SK-N-SH treated with all-trans-retinoic acid at 6 μM for 48 hours (cell line): Measurements from ENCODE around the gene B3GLCT.

Experiments used
- ATAC-seq: fragments of 200-7000 bp; cut with Tn5 transposase; 3 replicates; pipeline ENCODE4 v1.9.1; 2020; ENCODE audit warnings: mild to moderate bottlenecking, moderate library complexity
- ARNTL ChIP-seq: fragments of 450-650 bp; formaldehyde crosslinking; IDR thresholded peaks from 2 replicates; pipeline ENCODE4 v1.5.0; 2020; ENCODE audit warnings: low read depth, mild to moderate bottlenecking, moderate library complexity, borderline replicate concordance
- BACH2 ChIP-seq: fragments of 250-450 bp; sonication (Bioruptor Pico); IDR thresholded peaks from 2 replicates; pipeline ENCODE4 v1.9.0; 2021; ENCODE audit warnings: mild to moderate bottlenecking, borderline replicate concordance
- CSDC2 ChIP-seq: fragments of 250-450 bp; sonication (Bioruptor Pico); IDR thresholded peaks from 2 replicates; pipeline ENCODE4 v1.5.0; 2020; ENCODE audit warnings: mild to moderate bottlenecking, moderate library complexity
- GLIS3 ChIP-seq: fragments of 250-450 bp; sonication (Bioruptor Pico); IDR thresholded peaks from 2 replicates; pipeline ENCODE4 v1.5.0; 2020; ENCODE audit warnings: mild to moderate bottlenecking, moderate library complexity
- ISL1 ChIP-seq: fragments of 250-450 bp; sonication (Bioruptor Pico); IDR thresholded peaks from 2 replicates; pipeline ENCODE4 v2.1.2; 2022; ENCODE audit warnings: mild to moderate bottlenecking, moderate library complexity
- OSR1 ChIP-seq: fragments of 250-450 bp; sonication (Bioruptor Pico); IDR thresholded peaks from 2 replicates; pipeline ENCODE4 v1.8.0; 2022; ENCODE audit warnings: moderate library complexity, mild to moderate bottlenecking, inconsistent platforms
- PPARA ChIP-seq: fragments of 250-450 bp; sonication (Bioruptor Pico); IDR thresholded peaks from 2 replicates; pipeline ENCODE4 v1.5.0; 2020; ENCODE audit warnings: mild to moderate bottlenecking, borderline replicate concordance
- SNAI2 ChIP-seq: fragments of 250-450 bp; sonication (Bioruptor Pico); IDR thresholded peaks from 2 replicates; pipeline ENCODE4 v1.5.0; 2020; ENCODE audit warnings: mild to moderate bottlenecking, moderate library complexity
- TOX ChIP-seq: fragments of 250-450 bp; sonication (Bioruptor Pico); IDR thresholded peaks from 2 replicates; pipeline ENCODE4 v1.8.0; 2021; ENCODE audit warnings: mild to moderate bottlenecking, moderate library complexity, borderline replicate concordance
- ZC3H10 ChIP-seq: fragments of 250-450 bp; sonication (Bioruptor Pico); IDR thresholded peaks from 2 replicates; pipeline ENCODE4 v1.5.1; 2021; ENCODE audit warnings: mild to moderate bottlenecking, moderate library complexity
- ZFP3 ChIP-seq: fragments of 250-450 bp; sonication (Bioruptor Pico); IDR thresholded peaks from 2 replicates; pipeline ENCODE4 v1.5.0; 2020; ENCODE audit warnings: mild to moderate bottlenecking, moderate library complexity
- ZFP30 ChIP-seq: fragments of 450-650 bp; formaldehyde crosslinking; IDR thresholded peaks from 2 replicates; pipeline ENCODE4 v1.5.0; 2022; ENCODE audit warnings: mild to moderate bottlenecking, moderate library complexity
- ZNF565 ChIP-seq: fragments of 450-650 bp; formaldehyde crosslinking; conservative IDR thresholded peaks from 2 replicates; pipeline ENCODE4 v1.5.0; 2020; ENCODE audit warnings: low read depth, mild to moderate bottlenecking, moderate library complexity
- ZNF70 ChIP-seq: fragments of 450-650 bp; formaldehyde crosslinking; IDR thresholded peaks from 2 replicates; pipeline ENCODE4 v1.5.0; 2020; ENCODE audit warnings: mild to moderate bottlenecking, moderate library complexity
- ZNF8 ChIP-seq: fragments of 450-650 bp; formaldehyde crosslinking; IDR thresholded peaks from 2 replicates; pipeline ENCODE4 v1.5.0; 2020; ENCODE audit warnings: mild to moderate bottlenecking, moderate library complexity
- TF ChIP-seq, protein P1 (sequence below): fragments of 250-450 bp; sonication (Bioruptor Pico); IDR thresholded peaks from 2 replicates; pipeline ENCODE4 v1.5.1; 2020; ENCODE audit warnings: low read depth, mild to moderate bottlenecking, moderate library complexity
- TF ChIP-seq, protein P2 (sequence below): fragments of 250-450 bp; sonication (Bioruptor Pico); IDR thresholded peaks from 2 replicates; pipeline ENCODE4 v1.8.0; 2021; ENCODE audit warnings: low read depth, mild to moderate bottlenecking, moderate library complexity, borderline replicate concordance
- TF ChIP-seq, protein P3 (sequence below): fragments of 250-450 bp; sonication (Bioruptor Pico); IDR thresholded peaks from 2 replicates; pipeline ENCODE4 v1.8.0; 2020; ENCODE audit warnings: mild to moderate bottlenecking, moderate library complexity, borderline replicate concordance
- TF ChIP-seq, protein P4 (sequence below): fragments of 250-450 bp; sonication (Bioruptor Pico); IDR thresholded peaks from 2 replicates; pipeline ENCODE4 v1.5.0; 2020; ENCODE audit warnings: mild to moderate bottlenecking, moderate library complexity

Gene B3GLCT

GRCh38 chr13:31328549-31329235 is 128.9 kb downstream of the B3GLCT start (continued):
- TF ChIP-seq, protein P1, sequence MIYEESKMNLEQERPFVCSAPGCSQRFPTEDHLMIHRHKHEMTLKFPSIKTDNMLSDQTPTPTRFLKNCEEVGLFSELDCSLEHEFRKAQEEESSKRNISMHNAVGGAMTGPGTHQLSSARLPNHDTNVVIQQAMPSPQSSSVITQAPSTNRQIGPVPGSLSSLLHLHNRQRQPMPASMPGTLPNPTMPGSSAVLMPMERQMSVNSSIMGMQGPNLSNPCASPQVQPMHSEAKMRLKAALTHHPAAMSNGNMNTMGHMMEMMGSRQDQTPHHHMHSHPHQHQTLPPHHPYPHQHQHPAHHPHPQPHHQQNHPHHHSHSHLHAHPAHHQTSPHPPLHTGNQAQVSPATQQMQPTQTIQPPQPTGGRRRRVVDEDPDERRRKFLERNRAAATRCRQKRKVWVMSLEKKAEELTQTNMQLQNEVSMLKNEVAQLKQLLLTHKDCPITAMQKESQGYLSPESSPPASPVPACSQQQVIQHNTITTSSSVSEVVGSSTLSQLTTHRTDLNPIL (CRISPR knock-in tag) = no peak
- TF ChIP-seq ISL1 (CRISPR knock-in tag) = no peak
- no peak for TF ChIP-seq OSR1 (CRISPR knock-in tag)
- TF ChIP-seq, protein P2, sequence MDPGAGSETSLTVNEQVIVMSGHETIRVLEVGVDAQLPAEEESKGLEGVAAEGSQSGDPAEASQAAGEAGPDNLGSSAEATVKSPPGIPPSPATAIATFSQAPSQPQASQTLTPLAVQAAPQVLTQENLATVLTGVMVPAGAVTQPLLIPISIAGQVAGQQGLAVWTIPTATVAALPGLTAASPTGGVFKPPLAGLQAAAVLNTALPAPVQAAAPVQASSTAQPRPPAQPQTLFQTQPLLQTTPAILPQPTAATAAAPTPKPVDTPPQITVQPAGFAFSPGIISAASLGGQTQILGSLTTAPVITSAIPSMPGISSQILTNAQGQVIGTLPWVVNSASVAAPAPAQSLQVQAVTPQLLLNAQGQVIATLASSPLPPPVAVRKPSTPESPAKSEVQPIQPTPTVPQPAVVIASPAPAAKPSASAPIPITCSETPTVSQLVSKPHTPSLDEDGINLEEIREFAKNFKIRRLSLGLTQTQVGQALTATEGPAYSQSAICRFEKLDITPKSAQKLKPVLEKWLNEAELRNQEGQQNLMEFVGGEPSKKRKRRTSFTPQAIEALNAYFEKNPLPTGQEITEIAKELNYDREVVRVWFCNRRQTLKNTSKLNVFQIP (CRISPR knock-in tag) = no peak
- TF ChIP-seq PPARA (CRISPR knock-in tag) = no peak

GRCh38 chr13:31330236-31330635 is 130.5 kb downstream of the B3GLCT start:
- TF ChIP-seq ZFP3 (CRISPR knock-in tag) (no peak), OSR1 (CRISPR knock-in tag) (no peak), ZNF70 (no peak)
- TF ChIP-seq, protein P3, sequence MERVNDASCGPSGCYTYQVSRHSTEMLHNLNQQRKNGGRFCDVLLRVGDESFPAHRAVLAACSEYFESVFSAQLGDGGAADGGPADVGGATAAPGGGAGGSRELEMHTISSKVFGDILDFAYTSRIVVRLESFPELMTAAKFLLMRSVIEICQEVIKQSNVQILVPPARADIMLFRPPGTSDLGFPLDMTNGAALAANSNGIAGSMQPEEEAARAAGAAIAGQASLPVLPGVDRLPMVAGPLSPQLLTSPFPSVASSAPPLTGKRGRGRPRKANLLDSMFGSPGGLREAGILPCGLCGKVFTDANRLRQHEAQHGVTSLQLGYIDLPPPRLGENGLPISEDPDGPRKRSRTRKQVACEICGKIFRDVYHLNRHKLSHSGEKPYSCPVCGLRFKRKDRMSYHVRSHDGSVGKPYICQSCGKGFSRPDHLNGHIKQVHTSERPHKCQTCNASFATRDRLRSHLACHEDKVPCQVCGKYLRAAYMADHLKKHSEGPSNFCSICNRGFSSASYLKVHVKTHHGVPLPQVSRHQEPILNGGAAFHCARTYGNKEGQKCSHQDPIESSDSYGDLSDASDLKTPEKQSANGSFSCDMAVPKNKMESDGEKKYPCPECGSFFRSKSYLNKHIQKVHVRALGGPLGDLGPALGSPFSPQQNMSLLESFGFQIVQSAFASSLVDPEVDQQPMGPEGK = no peak
- TF ChIP-seq, protein P4, sequence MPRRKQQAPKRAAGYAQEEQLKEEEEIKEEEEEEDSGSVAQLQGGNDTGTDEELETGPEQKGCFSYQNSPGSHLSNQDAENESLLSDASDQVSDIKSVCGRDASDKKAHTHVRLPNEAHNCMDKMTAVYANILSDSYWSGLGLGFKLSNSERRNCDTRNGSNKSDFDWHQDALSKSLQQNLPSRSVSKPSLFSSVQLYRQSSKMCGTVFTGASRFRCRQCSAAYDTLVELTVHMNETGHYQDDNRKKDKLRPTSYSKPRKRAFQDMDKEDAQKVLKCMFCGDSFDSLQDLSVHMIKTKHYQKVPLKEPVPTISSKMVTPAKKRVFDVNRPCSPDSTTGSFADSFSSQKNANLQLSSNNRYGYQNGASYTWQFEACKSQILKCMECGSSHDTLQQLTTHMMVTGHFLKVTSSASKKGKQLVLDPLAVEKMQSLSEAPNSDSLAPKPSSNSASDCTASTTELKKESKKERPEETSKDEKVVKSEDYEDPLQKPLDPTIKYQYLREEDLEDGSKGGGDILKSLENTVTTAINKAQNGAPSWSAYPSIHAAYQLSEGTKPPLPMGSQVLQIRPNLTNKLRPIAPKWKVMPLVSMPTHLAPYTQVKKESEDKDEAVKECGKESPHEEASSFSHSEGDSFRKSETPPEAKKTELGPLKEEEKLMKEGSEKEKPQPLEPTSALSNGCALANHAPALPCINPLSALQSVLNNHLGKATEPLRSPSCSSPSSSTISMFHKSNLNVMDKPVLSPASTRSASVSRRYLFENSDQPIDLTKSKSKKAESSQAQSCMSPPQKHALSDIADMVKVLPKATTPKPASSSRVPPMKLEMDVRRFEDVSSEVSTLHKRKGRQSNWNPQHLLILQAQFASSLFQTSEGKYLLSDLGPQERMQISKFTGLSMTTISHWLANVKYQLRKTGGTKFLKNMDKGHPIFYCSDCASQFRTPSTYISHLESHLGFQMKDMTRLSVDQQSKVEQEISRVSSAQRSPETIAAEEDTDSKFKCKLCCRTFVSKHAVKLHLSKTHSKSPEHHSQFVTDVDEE (CRISPR knock-in tag) = no peak
- TF ChIP-seq, protein P1 (CRISPR knock-in tag) = no peak
- no peak for ATAC-seq

DNA sequence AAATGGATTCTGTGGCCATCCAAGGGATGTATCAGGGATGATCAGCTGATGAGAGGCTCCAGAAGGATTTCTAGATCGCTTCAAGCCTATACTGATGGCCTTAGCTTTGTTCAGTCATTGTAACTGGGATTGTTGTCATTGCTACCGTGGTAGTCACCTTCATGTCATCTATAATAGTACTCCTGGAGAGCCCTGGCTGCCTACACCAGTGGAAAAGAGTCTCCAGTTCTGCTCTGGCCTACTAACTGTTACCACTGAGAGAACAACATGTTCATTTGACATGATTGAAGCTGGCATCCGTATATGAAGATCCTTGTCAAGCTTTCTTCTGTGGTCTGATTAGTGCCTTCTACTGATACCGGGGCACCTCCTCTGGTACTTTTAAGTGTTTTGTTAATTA is 131.3 kb downstream of the B3GLCT start:
- no peak for TF ChIP-seq ZFP30 (CRISPR knock-in tag)
- no peak for TF ChIP-seq GLIS3
- no peak for TF ChIP-seq ISL1 (CRISPR knock-in tag)
- TF ChIP-seq, all 23 proteins: peak for 0
- no peak for ATAC-seq

GRCh38 chr13:31334547-31334946 is 134.8 kb downstream of the B3GLCT start:
- no peak for ATAC-seq
- TF ChIP-seq ZNF70 = no peak
- no peak for TF ChIP-seq ZNF8 (CRISPR knock-in tag)
- no peak for TF ChIP-seq ZC3H10
- no peak for TF ChIP-seq ARNTL (CRISPR knock-in tag)
- no peak for TF ChIP-seq OSR1 (CRISPR knock-in tag)
- TF ChIP-seq ZFP30 (CRISPR knock-in tag) = no peak
- TF ChIP-seq, protein P4 (CRISPR knock-in tag) = no peak
- no peak for TF ChIP-seq BACH2 (CRISPR knock-in tag)
- no peak for TF ChIP-seq ISL1 (CRISPR knock-in tag)
- TF ChIP-seq ZNF565 (CRISPR knock-in tag) = no peak
- no peak for TF ChIP-seq SNAI2 (CRISPR knock-in tag)
- TF ChIP-seq, protein P2 (CRISPR knock-in tag) = no peak
- TF ChIP-seq GLIS3 = no peak
- TF ChIP-seq CSDC2 (CRISPR knock-in tag) = no peak
- no peak for TF ChIP-seq PPARA (CRISPR knock-in tag)
- TF ChIP-seq TOX (CRISPR knock-in tag) = no peak
- no peak for TF ChIP-seq ZFP3 (CRISPR knock-in tag)
- TF ChIP-seq, protein P1 (CRISPR knock-in tag) = no peak
